Germinal center (tissue), 1 donor: ENCODE results near the gene MIEF2.
"Not testable (repeated sequence)": the region's sequence is repeated elsewhere in the genome, so short reads cannot be mapped to it uniquely, and the experiment has no call there.

Experiments
- DNase-seq: peaks from one replicate; pipeline ENCODE4 v3.0.0; 2012; ENCODE audit warnings: mixed read lengths, low spot score

MIEF2 gene

GRCh38 chr17:18291718-18292540, 31.5 kb downstream of the MIEF2 start:
- DNase-seq = no peak

DNA sequence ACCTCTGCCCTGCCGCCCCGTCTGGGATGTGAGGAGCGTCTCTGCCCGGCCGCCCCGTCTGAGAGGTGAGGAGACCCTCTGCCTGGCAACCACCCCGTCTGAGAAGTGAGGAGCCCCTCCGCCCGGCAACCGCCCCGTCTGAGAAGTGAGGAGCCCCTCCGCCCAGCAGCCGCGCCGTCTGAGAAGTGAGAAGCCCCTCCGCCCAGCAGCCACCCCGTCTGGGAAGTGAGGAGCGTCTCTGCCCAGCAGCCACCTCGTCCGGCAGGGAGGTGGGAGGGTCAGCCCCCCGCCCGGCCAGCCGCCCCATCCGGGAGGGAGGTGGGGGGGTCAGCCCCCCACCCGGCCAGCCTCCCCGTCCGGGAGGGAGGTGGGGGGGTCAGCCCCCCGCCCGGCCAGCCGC, 37.6 kb downstream of the MIEF2 start:
- DNase-seq = not testable (repeated sequence)

DNA sequence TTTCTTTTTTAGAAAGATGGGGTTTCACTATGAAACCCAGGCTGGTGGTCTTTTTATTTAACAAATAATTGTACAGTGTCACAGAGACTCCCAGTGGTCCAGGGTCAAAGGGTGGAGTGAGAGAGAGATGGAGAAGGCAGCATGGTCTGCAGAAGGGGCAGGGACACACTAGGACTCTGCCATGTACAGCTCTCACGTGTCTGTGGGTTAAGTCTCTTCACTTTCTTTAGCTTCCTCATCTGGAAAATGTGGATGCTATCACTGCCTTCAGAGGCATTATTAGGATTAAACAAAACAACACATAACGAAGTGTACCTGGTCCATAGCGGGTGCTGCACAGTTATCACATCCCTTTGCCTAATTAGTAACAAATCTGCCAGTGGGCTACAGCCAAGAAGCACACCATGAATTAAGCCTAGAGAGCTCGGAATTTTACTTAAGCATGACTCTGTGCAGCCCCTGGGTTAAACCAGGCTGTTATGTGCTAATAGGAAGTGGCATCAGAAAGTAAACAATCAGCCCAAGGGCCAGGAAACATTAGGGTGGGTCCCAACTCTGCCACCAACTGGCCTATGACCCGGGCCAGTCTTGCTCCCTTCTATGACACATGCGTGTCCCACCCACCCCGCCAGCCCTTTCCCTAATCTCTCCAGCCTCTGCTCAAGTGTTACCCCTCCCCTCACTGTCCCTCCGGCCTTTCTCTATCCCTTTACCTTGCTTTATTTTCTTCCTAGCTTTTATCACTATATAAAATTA, 40.4 kb downstream of the MIEF2 start:
- DNase-seq = no peak

DNA sequence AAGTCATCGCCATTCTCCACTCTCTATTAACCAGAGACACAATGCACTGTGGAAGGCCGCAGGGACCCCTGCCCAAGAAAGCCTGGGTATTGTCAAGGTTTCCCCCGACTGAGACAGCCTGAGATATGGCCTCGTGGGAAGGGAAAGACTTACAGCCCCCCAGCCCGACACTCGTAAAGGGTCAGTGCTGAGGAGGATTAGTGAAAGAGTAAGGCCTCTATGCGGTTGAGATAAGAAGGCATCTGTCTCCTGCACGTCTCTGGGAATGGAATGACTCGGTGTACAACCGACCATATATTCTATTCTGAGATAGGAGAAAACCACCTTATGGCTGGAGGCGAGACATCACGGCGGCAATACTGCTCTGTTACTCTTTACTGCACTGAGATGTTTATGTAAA, 42.7 kb downstream of the MIEF2 start:
- not testable (repeated sequence) for DNase-seq

DNA sequence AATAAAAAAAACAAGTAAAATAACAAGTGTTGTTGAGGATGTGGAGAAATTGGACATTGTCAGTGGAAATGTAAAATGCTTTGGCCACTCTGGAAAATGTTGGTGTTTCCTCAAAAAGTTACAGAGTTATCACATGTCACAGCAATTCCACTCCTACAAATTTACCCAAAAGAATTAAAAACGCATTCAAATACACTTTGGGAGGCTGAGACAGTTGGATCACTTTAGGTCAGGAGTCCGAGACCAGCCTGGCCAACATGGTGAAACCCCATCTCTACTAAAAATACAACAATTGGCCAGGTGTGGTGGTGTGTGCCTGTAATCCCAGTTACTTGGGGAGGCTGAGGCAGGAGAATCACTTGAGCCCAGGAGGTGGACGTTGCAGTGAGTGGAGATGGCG, 48.7 kb downstream of the MIEF2 start:
- no peak for DNase-seq

- peak; percentile 12 for DNase-seq
Measured at GRCh38 chr17:18314059-18314730, 53.7 kb downstream of the MIEF2 start.

- DNase-seq = peak; percentile 84
Measured at GRCh38 chr17:18314731-18315561, 54.5 kb downstream of the MIEF2 start, which contains the start of the genes SMCR8 and TOP3A. Gene SMCR8, plus strand, starts transcription at chr17:18315293. Its CDS starts 497 bp downstream, at chr17:18315790. Gene TOP3A, minus strand, starts transcription at chr17:18314994. Its CDS starts 216 bp downstream, at chr17:18314778.

GRCh38 chr17:18315562-18315922, 55.1 kb downstream of the MIEF2 start:
- peak; percentile 21 for DNase-seq

- DNase-seq = no peak
Measured at GRCh38 chr17:18315961-18316360, 55.5 kb downstream of the MIEF2 start.
